Stimulated activated naive CD8-positive, alpha-beta T cell treated with anti-CD3 and anti-CD28 coated beads, Interleukin-15, amount 100 ng/mL, for 72 hours (primary cell): Measurements from ENCODE around the gene MPPED1.

ENCODE experiments used
- ATAC-seq: fragments of 150-1000 bp; cut with Tn5 transposase; 2 replicates; pipeline ENCODE4 v1.10.0; 2021; ENCODE audit warnings: mild to moderate bottlenecking, moderate library complexity
- DNase-seq, 2 donors: peaks; one replicate each; pipeline ENCODE4 v3.0.0; 2021 to 2022
- H3K27ac Mint-ChIP-seq, 2 donors: one replicate each; pipeline ENCODE4 v1.8.0; 2022; ENCODE audit warnings: mild to moderate bottlenecking in 2 of 2, mixed read lengths in 2 of 2, moderate library complexity in 2 of 2
- H3K27me3 Mint-ChIP-seq: one replicate; pipeline ENCODE4 v1.8.0; 2022; ENCODE audit warnings: mixed read lengths
- H3K4me1 Mint-ChIP-seq: one replicate; pipeline ENCODE4 v1.8.0; 2022; ENCODE audit warnings: mild to moderate bottlenecking, mixed read lengths
- H3K4me3 Mint-ChIP-seq, 2 donors: one replicate each; pipeline ENCODE4 v1.8.0; 2022; ENCODE audit warnings: mild to moderate bottlenecking in 2 of 2, mixed read lengths in 2 of 2, moderate library complexity in 1 of 2
- H3K9me3 Mint-ChIP-seq, 2 donors: one replicate each; pipeline ENCODE4 v1.8.0; 2022; ENCODE audit warnings: mixed read lengths in 2 of 2

Gene MPPED1

DNA sequence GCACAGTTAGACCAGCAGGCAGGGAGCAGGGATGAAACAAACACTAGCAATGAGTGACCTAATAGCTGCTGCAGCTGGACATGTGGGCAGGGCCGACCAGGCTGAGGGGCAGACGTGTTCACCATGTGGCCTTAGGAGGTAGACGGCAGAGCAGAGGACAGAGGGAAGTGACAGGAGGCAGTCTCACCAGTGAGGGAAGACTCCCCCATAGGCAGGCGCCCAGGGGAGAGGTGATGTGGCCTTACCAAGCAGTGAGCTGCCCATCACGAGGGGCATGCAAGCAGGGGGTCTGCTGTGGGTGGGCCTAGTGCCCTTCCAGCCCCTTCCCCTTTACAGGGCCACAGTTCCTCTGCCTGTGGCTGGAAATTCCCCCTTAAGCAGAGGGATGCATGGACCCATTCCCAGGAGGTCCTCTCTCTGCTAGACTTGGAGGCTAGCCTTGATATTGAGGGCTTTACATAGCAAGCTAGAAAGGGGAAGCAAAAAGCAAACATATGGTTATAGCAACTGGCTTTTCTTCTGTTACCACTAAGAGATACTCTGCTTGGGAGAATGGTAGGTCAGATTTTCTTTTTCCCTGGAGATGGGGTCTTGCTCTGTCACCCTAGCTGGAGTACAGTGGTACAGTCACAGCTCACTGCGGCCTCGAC lies 67.6 kb downstream of the MPPED1 start:
- H3K4me3 Mint-ChIP-seq, result no peak overlapping the region
- no peaks in the 10 kb centered on the region for H3K27me3 Mint-ChIP-seq
- DNase-seq, result no peak

DNA sequence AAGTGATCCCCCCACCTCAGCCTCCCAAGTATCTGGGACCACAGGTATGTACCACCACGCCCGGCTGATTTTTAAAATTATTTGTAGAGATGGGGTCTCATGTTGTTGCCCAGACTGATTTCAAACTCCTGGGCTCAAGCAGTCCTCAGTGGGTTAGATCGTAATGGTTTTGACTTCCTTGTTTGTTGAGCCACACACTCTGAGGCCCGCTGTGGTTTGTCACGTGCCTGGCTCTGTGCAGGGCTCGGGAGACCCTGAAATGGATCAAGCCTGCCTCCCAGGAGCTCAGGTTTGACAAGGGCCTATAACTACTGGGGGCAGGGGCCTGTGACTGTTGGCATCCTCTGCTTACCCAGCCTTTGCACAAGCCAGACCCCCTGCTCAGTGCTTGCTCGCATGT lies 68.1 kb downstream of the MPPED1 start:
- ATAC-seq, result no peak
- no peaks in the 10 kb centered on the region for H3K27me3 Mint-ChIP-seq
- no peak overlapping the region for H3K27ac Mint-ChIP-seq
- H3K9me3 Mint-ChIP-seq, result no peaks in the 10 kb centered on the region
- peaks cover 12% of the 10 kb centered on the region for H3K4me1 Mint-ChIP-seq
- DNase-seq, result no peak
- H3K4me3 Mint-ChIP-seq, result no peak overlapping the region

More for the DNA sequence above, 67.6 kb downstream of the MPPED1 start:
- ATAC-seq, result no peak
- H3K27ac Mint-ChIP-seq, result no peak overlapping the region
- no peaks in the 10 kb centered on the region for H3K9me3 Mint-ChIP-seq
- H3K4me1 Mint-ChIP-seq, result peaks cover 12% of the 10 kb centered on the region

DNA sequence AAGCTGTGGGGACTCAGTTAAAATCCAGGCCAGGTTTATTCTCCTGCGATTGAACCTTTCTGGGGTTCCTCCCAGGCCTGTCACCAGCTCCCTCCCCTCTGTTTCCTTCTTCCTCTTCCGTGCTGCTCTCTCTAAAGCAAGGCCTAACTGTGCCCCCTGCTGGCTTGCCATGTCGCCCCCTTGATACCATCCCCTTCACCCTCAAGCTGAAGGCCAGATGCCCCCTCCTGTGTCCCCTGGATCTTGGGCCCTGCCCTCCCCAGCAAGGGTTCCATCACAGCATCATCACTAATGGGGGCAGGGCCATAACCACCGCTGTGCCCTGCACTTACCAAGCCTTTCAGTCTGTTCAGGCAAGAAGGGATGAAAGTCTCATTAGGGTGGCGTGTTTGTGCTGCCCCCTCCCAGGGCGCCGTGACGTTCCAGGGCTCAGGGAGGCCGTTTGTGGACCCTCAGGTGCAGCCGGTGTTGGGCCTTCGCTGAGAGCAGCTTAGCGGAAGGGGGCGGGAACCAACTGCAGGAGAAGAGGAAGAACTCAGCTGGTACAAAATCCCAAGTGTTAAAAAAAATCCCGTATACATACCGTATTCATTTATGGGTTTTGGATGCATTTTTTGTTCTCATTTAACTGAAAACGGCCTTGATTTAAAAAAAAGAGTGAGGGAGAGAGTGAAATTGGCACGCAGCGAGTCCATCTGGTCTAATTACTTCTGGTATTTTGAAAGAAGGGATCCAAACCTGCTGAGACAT lies 69.9 kb downstream of the MPPED1 start:
- ATAC-seq (peak; percentile 74), DNase-seq (peak; percentile 32 to 41)
- Mint-ChIP-seq H3K4me1 (peaks cover 12% of the 10 kb centered on the region), H3K27ac (peak overlapping the region; percentile 89 to 95), H3K4me3 (peak overlapping the region; percentile 67 to 69), H3K27me3 (no peaks in the 10 kb centered on the region), H3K9me3 (no peaks in the 10 kb centered on the region)

DNA sequence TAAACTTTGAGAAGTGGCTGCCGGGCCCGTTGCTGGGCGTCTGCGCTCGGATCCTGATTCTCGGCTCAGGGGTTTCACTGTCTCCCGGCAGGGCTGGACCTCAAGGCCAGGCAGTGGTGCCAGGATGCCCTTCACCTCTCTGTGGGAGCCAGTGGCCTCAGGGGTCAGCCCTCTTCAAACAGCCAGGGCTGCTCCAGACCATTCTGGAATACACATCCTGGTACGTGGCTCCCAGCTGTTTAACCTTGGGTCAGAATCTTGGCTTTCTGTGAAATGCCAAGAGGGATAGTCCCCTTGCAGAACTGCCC lies 70.5 kb downstream of the MPPED1 start:
- DNase-seq, result no peak
- ATAC-seq, result no peak
- no peaks in the 10 kb centered on the region for H3K27me3 Mint-ChIP-seq
- peaks cover 12% of the 10 kb centered on the region for H3K4me1 Mint-ChIP-seq
- H3K9me3 Mint-ChIP-seq, result no peaks in the 10 kb centered on the region
- no peak overlapping the region for H3K27ac Mint-ChIP-seq
- H3K4me3 Mint-ChIP-seq, result peak overlapping the region in 1 of 2 donors; percentile 69

DNA sequence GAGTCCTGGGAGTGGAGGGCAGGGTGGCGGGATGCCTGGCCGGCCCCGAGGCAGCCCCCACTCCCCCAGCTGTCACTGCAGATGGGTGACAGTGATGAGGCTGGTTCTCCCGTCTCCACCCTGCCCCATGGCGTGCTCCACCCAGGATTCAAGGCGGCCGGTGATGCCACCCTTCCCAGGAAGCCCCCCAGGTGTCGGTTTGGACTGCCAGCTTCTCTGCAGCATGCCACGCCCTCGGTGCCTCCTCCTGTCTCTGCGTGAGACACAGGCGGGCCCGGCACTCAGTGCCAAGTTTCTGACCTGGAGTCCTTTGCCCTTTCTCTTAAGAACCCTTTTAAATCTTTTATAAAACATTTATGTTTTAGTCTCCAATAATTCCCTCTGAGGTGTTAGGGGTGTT lies 71.5 kb downstream of the MPPED1 start:
- ATAC-seq, result no peak
- Mint-ChIP-seq H3K9me3 (no peaks in the 10 kb centered on the region), H3K27ac (peak overlapping the region in 1 of 2 donors; percentile 19), H3K27me3 (no peaks in the 10 kb centered on the region), H3K4me1 (peaks cover 12% of the 10 kb centered on the region), H3K4me3 (no peak overlapping the region)
- no peak for DNase-seq

DNA sequence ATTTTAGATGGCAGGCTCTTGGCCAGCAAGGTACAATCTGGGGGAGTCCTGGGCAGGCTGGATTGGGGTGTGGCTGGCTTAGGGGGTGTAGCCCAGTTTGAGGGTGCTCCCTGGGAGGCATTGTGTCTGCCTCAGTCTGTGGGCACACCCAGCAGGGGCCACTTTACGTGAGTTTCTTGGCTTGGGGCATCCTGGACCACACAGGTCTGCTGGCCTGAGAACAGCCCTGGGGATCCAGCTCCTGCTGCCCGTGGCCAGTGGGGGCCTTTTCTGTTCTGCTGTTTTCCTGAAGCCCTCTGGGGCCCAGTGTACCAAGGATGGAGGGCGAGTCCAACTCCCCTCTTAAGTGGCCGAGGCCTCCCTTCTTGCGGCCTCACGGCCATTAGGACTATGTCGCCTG lies 71.9 kb downstream of the MPPED1 start:
- no peak for ATAC-seq
- no peaks in the 10 kb centered on the region for H3K27me3 Mint-ChIP-seq
- no peak for DNase-seq
- H3K9me3 Mint-ChIP-seq, result no peaks in the 10 kb centered on the region
- no peak overlapping the region for H3K4me3 Mint-ChIP-seq
- H3K27ac Mint-ChIP-seq, result no peak overlapping the region
- H3K4me1 Mint-ChIP-seq, result peaks cover 12% of the 10 kb centered on the region

DNA sequence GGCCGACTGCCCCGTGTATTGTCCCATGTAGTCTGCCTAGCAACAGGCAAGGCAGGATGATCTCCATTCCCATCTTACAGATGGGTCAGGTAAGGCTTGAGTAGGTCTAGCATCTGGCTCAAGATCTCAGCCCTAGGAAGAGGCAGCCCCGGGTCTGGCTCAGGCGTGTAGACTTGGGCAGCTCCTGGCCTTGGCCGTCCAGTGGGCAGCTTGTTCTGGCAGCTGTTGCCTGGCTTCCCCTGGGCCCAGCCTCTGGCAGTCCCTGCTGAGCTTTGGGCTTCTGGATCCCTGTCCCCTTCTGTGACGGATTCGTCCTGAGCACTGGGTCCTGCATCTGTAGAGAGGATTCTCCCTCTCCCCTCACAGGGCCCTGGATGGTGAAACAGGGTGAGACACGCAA lies 72.4 kb downstream of the MPPED1 start:
- H3K4me1 Mint-ChIP-seq, result peaks cover 12% of the 10 kb centered on the region
- no peaks in the 10 kb centered on the region for H3K27me3 Mint-ChIP-seq
- DNase-seq (no peak), ATAC-seq (no peak)
- no peak overlapping the region for H3K27ac Mint-ChIP-seq
- H3K9me3 Mint-ChIP-seq, result no peaks in the 10 kb centered on the region
- no peak overlapping the region for H3K4me3 Mint-ChIP-seq

DNA sequence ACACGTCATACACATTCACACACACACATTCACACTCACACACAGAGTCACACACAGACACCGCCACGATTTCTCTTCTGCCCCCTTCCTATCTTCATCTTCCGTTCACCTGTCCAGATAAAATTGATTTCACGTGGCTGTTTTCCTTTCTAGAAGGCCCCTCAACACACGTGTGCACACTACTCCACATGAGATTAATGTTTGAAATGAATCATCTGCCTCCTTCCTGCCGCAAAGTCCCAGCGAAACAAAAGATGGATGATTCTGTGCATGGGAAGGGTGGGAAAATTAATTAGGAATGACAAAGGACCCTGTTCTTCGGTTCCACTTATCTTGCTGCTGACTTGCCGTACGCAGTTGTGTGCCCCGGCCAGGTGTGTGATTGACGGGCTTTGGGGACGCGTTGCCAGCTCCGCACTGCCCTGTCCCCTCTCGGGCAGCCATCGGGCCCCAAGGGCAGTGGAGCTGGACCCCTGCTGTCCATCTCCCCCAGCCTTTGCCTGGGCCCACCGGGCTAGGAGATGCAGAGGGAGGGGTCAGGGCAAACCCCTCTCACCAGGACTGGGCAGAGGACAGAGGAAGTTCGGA lies 73.8 kb downstream of the MPPED1 start:
- no peak for ATAC-seq
- no peaks in the 10 kb centered on the region for H3K9me3 Mint-ChIP-seq

DNA sequence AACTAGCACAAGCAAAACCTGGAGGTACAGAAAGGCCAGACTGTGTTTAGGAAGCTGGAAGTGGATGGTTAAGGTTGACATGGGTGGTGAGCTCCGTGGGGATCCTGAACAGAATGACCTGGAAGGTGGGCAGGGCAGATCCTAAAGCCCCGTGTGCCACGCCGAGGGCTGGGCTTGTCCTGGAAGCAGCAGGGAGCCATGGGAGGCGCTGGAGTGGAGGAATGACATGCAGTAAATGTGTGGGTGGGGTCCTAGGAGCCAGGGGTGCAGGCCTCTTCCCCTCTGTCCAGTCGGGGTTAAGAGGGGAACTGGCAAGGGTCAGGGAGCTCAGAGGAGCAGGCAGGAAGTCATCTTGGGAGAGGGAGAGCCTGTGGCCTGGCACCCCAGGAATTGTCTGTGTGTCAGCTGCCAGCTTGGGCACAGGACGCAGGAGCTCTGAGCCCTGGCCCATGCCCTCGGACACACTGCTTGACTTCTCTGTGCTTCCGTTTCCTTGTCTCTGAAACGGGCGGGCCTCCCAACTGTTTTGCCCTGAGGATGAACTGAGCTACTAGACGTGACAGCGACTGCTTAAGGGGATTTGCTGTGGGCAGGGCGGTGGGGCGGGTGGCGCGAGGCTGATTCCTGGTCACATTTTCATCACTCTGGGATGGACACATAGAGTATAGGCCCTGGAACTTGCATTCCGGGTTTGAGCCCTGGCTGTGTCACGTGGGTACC lies 75.7 kb downstream of the MPPED1 start:
- ATAC-seq (no peak), DNase-seq (no peak)
- H3K9me3 Mint-ChIP-seq, result peaks cover 5 to 8% of the 10 kb centered on the region in 2 donors
- no peak overlapping the region for H3K4me3 Mint-ChIP-seq
- peak overlapping the region in 1 of 2 donors; percentile 20 for H3K27ac Mint-ChIP-seq
- no peaks in the 10 kb centered on the region for H3K4me1 Mint-ChIP-seq
- H3K27me3 Mint-ChIP-seq, result no peaks in the 10 kb centered on the region

More for the DNA sequence above, 73.8 kb downstream of the MPPED1 start:
- H3K4me3 Mint-ChIP-seq, result no peak overlapping the region
- DNase-seq, result no peak
- H3K27me3 Mint-ChIP-seq, result no peaks in the 10 kb centered on the region
- H3K4me1 Mint-ChIP-seq, result peaks cover 12% of the 10 kb centered on the region
- no peak overlapping the region for H3K27ac Mint-ChIP-seq

DNA sequence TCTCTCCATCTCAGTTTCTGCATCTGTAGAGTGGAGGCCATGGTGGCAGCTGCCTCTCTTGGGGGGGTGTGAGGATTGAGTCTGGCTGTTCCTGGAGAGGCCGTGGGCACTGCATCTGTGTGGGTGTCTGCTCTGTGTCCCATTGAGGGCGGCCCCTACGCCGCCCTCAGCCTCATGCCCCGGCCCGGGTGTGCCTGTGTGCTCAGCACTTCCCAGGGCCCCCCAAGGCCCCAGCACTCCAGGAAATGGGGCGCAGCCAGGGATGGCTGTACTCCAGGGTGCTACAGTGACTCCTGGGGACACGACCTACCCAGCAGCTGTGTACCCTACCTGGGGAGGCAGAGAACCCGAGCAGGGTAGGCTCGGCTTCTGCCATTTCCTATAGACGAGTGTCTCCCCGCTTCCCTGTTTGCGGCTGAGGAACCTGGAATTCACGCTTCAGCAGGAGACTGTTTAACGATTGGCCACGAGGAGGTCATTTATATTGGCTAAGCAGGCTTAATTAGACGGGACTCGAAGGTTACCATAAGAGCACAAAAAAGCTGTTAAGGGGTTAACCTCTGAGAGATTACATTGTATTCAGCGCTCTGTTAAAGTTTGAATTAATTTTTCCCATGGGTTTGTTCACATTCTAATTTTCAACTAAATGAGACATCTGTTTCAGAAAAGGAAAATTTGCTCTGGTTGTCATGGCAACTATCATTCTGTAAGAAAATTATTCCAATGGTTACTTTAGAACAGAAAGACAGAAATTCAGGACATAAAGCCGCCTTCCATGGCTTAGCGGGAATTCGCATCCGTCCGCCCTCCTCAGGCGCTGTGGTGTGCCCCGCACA lies 76.4 kb downstream of the MPPED1 start:
- no peak overlapping the region for H3K4me3 Mint-ChIP-seq
- no peak overlapping the region for H3K27ac Mint-ChIP-seq
- peaks cover 5 to 8% of the 10 kb centered on the region in 2 donors for H3K9me3 Mint-ChIP-seq
- no peaks in the 10 kb centered on the region for H3K4me1 Mint-ChIP-seq
- no peak for ATAC-seq
- no peaks in the 10 kb centered on the region for H3K27me3 Mint-ChIP-seq
- no peak for DNase-seq

DNA sequence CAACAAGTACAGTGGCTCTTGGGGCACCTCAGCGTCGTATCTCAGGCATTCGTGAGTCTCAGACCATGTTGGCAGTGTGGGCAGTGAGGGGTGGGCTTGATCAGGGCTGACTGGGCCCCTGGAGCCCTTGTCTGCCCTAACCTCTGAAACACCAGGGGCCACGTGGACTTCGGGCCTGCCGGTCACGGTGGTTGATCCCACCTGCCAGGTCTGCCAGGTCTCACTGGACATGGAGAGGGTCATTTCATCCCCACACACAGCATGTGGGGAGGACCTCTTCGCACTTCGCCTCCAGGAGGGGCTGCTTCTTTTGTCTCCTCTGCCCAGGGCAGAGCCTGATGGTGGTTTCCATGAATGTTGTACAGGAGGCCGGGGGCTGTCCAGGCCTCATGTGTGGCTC lies 77.1 kb downstream of the MPPED1 start:
- ATAC-seq (no peak), DNase-seq (no peak)
- no peaks in the 10 kb centered on the region for H3K27me3 Mint-ChIP-seq
- H3K4me3 Mint-ChIP-seq, result no peak overlapping the region
- H3K4me1 Mint-ChIP-seq, result no peaks in the 10 kb centered on the region
- no peak overlapping the region for H3K27ac Mint-ChIP-seq
- peaks cover 5 to 8% of the 10 kb centered on the region in 2 donors for H3K9me3 Mint-ChIP-seq

DNA sequence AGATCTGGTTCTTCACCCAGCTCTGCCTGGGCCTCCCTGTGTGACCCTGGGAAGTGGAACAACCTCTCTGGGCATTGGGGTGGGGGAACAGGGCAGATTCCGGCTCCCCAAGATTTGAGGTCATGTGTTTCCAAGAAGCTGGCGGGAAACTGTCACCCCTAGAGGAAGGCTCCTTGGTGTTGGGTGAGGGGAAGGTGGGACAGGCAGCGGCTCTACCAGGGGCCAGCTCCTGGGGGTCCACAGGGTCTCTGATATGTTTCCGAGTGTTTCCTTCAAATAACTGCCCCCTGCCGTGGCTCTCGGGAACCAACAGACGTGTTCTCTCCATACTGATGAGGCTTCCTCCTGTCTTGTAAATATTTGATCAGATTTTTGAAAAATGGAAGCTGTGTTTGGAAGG lies 78.5 kb downstream of the MPPED1 start:
- ATAC-seq (no peak), DNase-seq (no peak)
- Mint-ChIP-seq H3K27ac (no peak overlapping the region), H3K27me3 (no peaks in the 10 kb centered on the region), H3K4me3 (no peak overlapping the region), H3K9me3 (peaks cover 5 to 8% of the 10 kb centered on the region in 2 donors), H3K4me1 (no peaks in the 10 kb centered on the region)

DNA sequence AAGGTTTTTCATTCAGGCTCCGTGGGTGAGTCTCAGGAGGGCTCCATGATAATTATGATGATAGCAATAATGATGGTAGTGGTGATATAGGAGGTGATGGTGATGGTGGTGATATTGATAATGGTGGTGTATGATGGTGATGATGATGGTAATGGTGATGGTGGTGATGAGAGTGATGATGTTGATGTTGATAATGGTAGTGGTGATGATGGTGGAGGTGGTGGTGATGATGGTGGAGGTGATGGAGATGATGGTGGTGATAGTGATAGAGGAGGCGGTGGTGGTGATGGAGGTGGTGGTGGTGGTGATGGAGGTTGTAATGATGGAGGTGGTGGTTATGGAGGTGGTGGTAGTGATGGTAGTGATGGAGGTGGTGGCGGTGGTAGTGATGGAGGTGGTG lies 79.4 kb downstream of the MPPED1 start:
- ATAC-seq (no peak), DNase-seq (no peak)
- Mint-ChIP-seq H3K9me3 (peaks cover 5 to 8% of the 10 kb centered on the region in 2 donors), H3K27me3 (no peaks in the 10 kb centered on the region), H3K4me1 (no peaks in the 10 kb centered on the region), H3K27ac (peak overlapping the region in 1 of 2 donors; percentile 3), H3K4me3 (no peak overlapping the region)

DNA sequence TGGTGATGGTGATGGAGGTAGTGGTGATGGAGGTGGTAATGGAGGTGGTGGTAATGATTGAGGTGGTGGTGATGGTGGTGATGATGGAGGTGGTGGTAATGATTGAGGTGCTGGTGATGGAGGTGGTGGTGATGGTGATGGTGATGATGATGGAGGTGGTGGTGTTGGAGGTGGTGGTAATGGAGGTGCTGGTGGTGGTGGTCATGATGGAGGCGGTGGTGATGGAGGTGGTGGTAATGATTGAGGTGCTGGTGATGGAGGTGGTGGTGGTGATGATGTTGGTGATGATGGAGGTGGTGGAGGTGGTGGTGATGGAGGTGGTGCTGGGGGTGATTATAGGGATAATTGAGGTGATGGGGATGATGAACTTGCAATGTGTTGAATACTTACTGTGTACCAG lies 79.9 kb downstream of the MPPED1 start:
- DNase-seq (no peak), ATAC-seq (no peak)
- Mint-ChIP-seq H3K27ac (peak overlapping the region in 1 of 2 donors; percentile 3), H3K27me3 (no peaks in the 10 kb centered on the region), H3K9me3 (peaks cover 5 to 8% of the 10 kb centered on the region in 2 donors), H3K4me3 (no peak overlapping the region), H3K4me1 (no peaks in the 10 kb centered on the region)

DNA sequence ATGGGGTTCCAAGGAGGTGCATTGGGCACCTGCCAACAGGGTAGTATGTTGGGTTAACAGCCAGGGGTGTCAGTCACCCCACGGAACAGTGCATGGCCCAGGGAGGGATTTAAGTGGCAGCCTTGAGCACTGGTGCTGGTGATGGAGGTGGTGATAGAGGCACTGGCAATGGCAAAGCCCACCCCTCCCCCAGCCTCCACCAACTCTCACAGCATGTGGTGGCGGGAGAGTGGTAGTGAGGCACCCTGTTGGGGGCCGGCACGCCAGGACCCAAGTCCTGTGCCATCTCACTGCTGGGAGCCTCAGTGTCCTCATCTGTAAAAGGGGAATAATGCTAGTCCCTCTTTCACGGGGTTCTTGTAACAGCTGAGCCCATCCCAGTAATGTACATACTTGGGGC lies 81.5 kb downstream of the MPPED1 start:
- ATAC-seq (no peak), DNase-seq (no peak)
- Mint-ChIP-seq H3K4me1 (no peaks in the 10 kb centered on the region), H3K27ac (no peak overlapping the region), H3K9me3 (peaks cover 5 to 8% of the 10 kb centered on the region in 2 donors), H3K27me3 (no peaks in the 10 kb centered on the region), H3K4me3 (no peak overlapping the region)
